ENCODE results near the gene CD48. TPM values are rescaled to one million over a fixed set of nuclear protein-coding genes. Genes with fewer than 3 reads are reported as not detected.

The CD48 gene
- total RNA-seq, 1 donor from 2014 or later, result not detected

DNA sequence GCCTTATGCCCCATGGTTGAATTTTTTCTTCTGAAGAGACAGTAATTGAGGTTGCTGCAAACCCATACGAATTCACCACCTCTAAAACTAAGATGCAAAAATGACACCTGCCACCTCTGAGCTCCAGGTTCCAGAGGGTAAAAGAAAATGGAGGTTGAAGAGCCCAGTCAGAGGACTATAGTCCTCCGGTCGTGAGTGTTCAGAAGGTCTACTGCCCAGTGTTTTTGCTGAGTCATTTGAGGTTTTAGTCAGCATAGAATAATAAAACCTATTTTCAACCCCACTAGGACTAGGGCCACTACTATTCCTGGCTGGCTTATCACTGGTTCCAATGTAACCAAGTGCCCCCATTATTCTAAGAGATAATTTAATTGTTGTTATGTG is 14.5 kb upstream of the CD48 start:
- H3K4me3 Mint-ChIP-seq, result no peak overlapping the region
- peaks cover 4% of the 10 kb centered on the region for H3K9me3 Mint-ChIP-seq
- no peaks in the 10 kb centered on the region for H3K36me3 Mint-ChIP-seq
- H3K27ac Mint-ChIP-seq, result no peak overlapping the region
- peaks cover 3% of the 10 kb centered on the region for H3K27me3 Mint-ChIP-seq
- DNase-seq (ENCODE audit: extremely low spot score, unreplicated experiment), result no peak
- TF ChIP-seq, protein P1, sequence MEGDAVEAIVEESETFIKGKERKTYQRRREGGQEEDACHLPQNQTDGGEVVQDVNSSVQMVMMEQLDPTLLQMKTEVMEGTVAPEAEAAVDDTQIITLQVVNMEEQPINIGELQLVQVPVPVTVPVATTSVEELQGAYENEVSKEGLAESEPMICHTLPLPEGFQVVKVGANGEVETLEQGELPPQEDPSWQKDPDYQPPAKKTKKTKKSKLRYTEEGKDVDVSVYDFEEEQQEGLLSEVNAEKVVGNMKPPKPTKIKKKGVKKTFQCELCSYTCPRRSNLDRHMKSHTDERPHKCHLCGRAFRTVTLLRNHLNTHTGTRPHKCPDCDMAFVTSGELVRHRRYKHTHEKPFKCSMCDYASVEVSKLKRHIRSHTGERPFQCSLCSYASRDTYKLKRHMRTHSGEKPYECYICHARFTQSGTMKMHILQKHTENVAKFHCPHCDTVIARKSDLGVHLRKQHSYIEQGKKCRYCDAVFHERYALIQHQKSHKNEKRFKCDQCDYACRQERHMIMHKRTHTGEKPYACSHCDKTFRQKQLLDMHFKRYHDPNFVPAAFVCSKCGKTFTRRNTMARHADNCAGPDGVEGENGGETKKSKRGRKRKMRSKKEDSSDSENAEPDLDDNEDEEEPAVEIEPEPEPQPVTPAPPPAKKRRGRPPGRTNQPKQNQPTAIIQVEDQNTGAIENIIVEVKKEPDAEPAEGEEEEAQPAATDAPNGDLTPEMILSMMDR (conservative IDR thresholded peaks at IDR 0.05), result no peak
- H3K4me1 Mint-ChIP-seq (ENCODE audit: unreplicated experiment), result no peaks in the 10 kb centered on the region

DNA sequence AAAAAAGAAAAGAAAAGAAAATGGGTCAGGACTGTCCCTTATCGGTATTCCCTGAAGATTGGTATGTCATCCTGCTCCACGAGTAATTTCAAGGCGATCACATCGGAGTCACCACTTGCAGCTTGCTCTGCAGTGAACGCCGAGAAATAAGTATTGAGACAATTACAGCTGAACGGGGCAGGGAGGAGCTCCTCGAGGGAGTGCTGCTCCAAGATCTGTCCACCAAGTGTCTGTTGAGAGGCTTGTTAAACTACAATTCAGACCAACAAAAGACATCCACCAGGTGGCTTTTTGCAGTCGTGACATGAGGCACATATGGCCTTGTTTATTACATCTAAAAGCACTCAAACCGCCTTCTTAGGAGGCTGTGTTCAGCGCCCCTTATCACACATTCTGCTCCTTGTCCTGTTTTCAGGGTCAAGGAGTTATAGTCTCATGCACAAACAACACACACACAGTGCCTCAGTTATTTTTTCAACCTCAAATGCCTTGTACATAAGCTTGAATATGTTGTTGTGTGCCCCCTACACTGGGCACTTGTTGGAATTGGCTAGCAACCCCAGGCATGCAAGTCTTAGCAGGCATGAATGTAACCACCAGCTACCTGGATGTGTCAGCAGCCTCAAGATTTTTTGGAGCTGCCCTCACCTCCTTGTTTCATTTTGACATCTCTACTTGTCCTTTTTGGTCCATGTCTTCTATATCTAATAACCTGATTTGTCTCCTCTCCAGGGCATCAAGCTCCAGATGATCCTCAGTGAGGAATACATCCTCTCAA is 13.0 kb upstream of the CD48 start:
- Mint-ChIP-seq H3K36me3 (no peaks in the 10 kb centered on the region), H3K9me3 (peaks cover 4% of the 10 kb centered on the region), H3K4me3 (no peak overlapping the region), H3K27me3 (peaks cover 6% of the 10 kb centered on the region), H3K4me1 (ENCODE audit: unreplicated experiment) (no peaks in the 10 kb centered on the region), H3K27ac (no peak overlapping the region)
- DNase-seq (ENCODE audit: extremely low spot score, unreplicated experiment), result no peak
- TF ChIP-seq, protein P1 (conservative IDR thresholded peaks at IDR 0.05), result no peak

DNA sequence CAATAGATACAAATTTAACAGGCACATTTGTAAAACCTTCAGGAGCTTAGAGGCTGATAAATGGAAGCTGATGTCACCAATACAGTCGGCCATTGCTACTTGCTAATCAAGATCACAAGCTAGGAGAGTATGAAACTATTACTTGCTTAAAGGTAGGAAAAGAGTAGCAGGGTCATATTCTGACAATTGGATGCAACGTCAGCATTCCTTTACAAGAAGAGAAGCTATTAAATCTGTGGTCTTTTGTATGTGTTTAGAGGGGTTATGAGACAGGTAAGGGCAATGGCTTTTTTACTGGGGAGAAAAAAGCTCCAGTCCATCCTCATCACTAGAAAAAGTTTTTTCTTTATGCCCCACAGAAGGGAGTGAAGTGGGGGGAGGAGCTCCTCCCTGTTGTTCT is 11.7 kb upstream of the CD48 start:
- Mint-ChIP-seq H3K27me3 (peaks cover 7% of the 10 kb centered on the region), H3K4me3 (no peak overlapping the region), H3K9me3 (peaks cover 4% of the 10 kb centered on the region)

DNA sequence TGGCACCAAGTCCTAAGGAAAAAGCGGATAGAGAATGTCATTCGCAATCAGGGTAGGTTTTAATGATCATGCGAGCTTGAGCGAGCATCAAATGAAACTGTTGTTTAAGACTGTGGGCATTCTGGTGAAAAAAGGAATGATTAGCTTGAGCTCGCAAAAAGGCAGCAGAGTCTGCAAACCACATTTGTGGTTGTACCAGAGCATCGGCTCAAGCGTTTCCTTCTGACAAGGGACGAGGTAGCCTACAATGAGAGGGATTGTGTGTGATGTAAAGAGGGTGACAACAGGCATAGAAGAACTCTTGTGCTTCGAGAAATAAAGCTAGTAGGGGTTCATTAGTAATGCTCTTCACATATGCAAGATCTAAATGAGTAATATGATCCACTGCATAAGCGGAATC is 11.1 kb upstream of the CD48 start:
- Mint-ChIP-seq H3K4me1 (ENCODE audit: unreplicated experiment) (no peaks in the 10 kb centered on the region), H3K27ac (no peak overlapping the region), H3K9me3 (peaks cover 4% of the 10 kb centered on the region), H3K4me3 (no peak overlapping the region), H3K36me3 (peaks cover under 1% of the 10 kb centered on the region), H3K27me3 (peaks cover 14% of the 10 kb centered on the region)
- TF ChIP-seq, protein P1 (conservative IDR thresholded peaks at IDR 0.05), result no peak
- no peak for DNase-seq (ENCODE audit: extremely low spot score, unreplicated experiment)

More for the DNA sequence above, 11.7 kb upstream of the CD48 start:
- TF ChIP-seq, protein P1 (conservative IDR thresholded peaks at IDR 0.05), result no peak
- no peak for DNase-seq (ENCODE audit: extremely low spot score, unreplicated experiment)
- Mint-ChIP-seq H3K4me1 (ENCODE audit: unreplicated experiment) (no peaks in the 10 kb centered on the region), H3K36me3 (no peaks in the 10 kb centered on the region), H3K27ac (no peak overlapping the region)

DNA sequence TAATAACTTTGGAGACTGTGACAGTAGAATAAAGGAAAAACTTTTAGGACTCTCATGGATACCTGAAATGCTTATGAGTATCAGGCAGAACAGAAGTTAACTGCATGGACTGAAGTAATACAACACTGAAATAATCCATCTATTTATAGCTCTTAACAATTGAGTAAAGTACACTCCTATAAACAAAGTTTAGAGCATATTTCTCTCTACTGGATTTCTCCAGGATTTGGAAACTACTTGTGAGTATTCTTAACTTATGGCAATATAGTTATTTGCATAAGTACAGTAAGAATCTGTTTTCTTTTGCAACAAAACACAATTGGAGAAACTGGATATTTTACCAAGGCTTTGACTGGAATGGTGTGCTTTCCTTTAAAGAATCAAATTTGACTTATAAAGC is 9.9 kb upstream of the CD48 start:
- Mint-ChIP-seq H3K4me3 (no peak overlapping the region), H3K27ac (no peak overlapping the region), H3K27me3 (peaks cover 20% of the 10 kb centered on the region), H3K9me3 (peaks cover 4% of the 10 kb centered on the region), H3K36me3 (peaks cover 3% of the 10 kb centered on the region), H3K4me1 (ENCODE audit: unreplicated experiment) (no peaks in the 10 kb centered on the region)
- DNase-seq (ENCODE audit: extremely low spot score, unreplicated experiment), result no peak
- TF ChIP-seq, protein P1 (conservative IDR thresholded peaks at IDR 0.05), result no peak

All from type B pancreatic cell (in vitro differentiated cells).